HepG2 (cell line): Measurements from ENCODE around the gene CCNL1. TPM values are rescaled to one million over a fixed set of nuclear protein-coding genes. Genes with fewer than 3 reads are reported as not detected.

ENCODE experiments used
- ARID2 ChIP-seq: sonication (generic); formaldehyde crosslinking; IDR thresholded peaks from 2 replicates; pipeline ENCODE4 v1.8.1; 2022; ENCODE audit warnings: mild to moderate bottlenecking, missing genetic modification reagents, borderline replicate concordance
- CC2D1A ChIP-seq: sonication (generic); formaldehyde crosslinking; IDR thresholded peaks from 2 replicates; pipeline ENCODE4 v1.8.1; 2023; ENCODE audit warnings: mild to moderate bottlenecking, missing genetic modification reagents
- DPF2 ChIP-seq: sonication (generic); formaldehyde crosslinking; IDR thresholded peaks from 2 replicates; pipeline ENCODE4 v1.4.0; 2020; ENCODE audit warnings: mild to moderate bottlenecking, low read depth, missing genetic modification reagents, borderline replicate concordance
- HMG20A ChIP-seq: IDR thresholded peaks from 2 replicates; pipeline ENCODE4 v1.6.1; 2016; ENCODE audit warnings: borderline replicate concordance
- HMGA1 ChIP-seq: sonication (generic); formaldehyde crosslinking; conservative IDR thresholded peaks from 2 replicates; pipeline ENCODE4 v1.4.0; 2020; ENCODE audit warnings: missing genetic modification reagents
- KLF6 ChIP-seq: IDR thresholded peaks from 2 replicates; pipeline ENCODE4 v1.8.0; 2016; ENCODE audit warnings: missing biosample characterization, missing genetic modification reagents
- MEIS2 ChIP-seq: sonication (generic); formaldehyde crosslinking; IDR thresholded peaks from 2 replicates; pipeline ENCODE4 v1.9.0; 2021; ENCODE audit warnings: mild to moderate bottlenecking, missing genetic modification reagents
- PHF20 ChIP-seq: sonication (generic); formaldehyde crosslinking; IDR thresholded peaks from 2 replicates; pipeline ENCODE4 v1.5.0; 2020; ENCODE audit warnings: mild to moderate bottlenecking, missing genetic modification reagents
- POLR2A ChIP-seq, 2 experiments: IDR thresholded peaks; 2 replicates each; pipeline ENCODE4 v1.6.1; 2011; ENCODE audit warnings: low read depth in 2 of 2, low read length in 2 of 2, mild to moderate bottlenecking in 1 of 2, moderate library complexity in 1 of 2; ENCODE audit not compliant: insufficient read depth in 1 of 2
- RAD51 ChIP-seq: fragments of 450-650 bp; IDR thresholded peaks from 2 replicates; pipeline ENCODE4 v1.6.1; 2016; ENCODE audit warnings: borderline replicate concordance
- REST ChIP-seq, 2 experiments: IDR thresholded peaks; 2 replicates each; pipeline ENCODE4 v1.6.1; 2011 to 2012; ENCODE audit warnings: low read length in 2 of 2, borderline replicate concordance in 1 of 2, low read depth in 1 of 2, mild to moderate bottlenecking in 1 of 2, moderate library complexity in 1 of 2
- SMAD9 ChIP-seq: sonication (generic); formaldehyde crosslinking; IDR thresholded peaks from 2 replicates; pipeline ENCODE4 v1.5.1; 2020; ENCODE audit warnings: mild to moderate bottlenecking, missing genetic modification reagents
- SMC3 ChIP-seq: IDR thresholded peaks from 2 replicates; pipeline ENCODE4 v1.6.1; 2011; ENCODE audit warnings: low read length, improper control_type of control experiment
- SNAI1 ChIP-seq: sonication (generic); formaldehyde crosslinking; IDR thresholded peaks from 2 replicates; pipeline ENCODE4 v1.5.0; 2020; ENCODE audit warnings: mild to moderate bottlenecking, missing genetic modification reagents, borderline replicate concordance
- SNAPC4 ChIP-seq: sonication (generic); formaldehyde crosslinking; IDR thresholded peaks from 2 replicates; pipeline ENCODE4 v1.4.0; 2020; ENCODE audit warnings: mild to moderate bottlenecking, missing genetic modification reagents
- SNAPC5 ChIP-seq: sonication (generic); formaldehyde crosslinking; IDR thresholded peaks from 2 replicates; pipeline ENCODE4 v1.8.1; 2023; ENCODE audit warnings: mild to moderate bottlenecking, missing genetic modification reagents, borderline replicate concordance
- SNRNP70 ChIP-seq: fragments of 200-400 bp; formaldehyde crosslinking; IDR thresholded peaks from 2 replicates; pipeline ENCODE4 v1.6.1; 2017; ENCODE audit warnings: mild to moderate bottlenecking, low read depth, low read length, moderate library complexity
- SOX13 ChIP-seq, 3 experiments: fragments of 450-650 bp in 1 of 3; sonication (generic) in 1 of 3; formaldehyde crosslinking in 1 of 3; IDR thresholded peaks in 2 of 3; conservative IDR thresholded peaks in 1 of 3; 2 replicates each; pipeline versions ENCODE4 v1.5.0 to v1.6.1; 2016 to 2020; ENCODE audit warnings: antibody characterized with exemption in 1 of 3, mild to moderate bottlenecking in 1 of 3, missing compliant biosample characterization in 1 of 3, missing genetic modification reagents in 1 of 3, moderate library complexity in 1 of 3
- TEAD2 ChIP-seq: sonication (generic); formaldehyde crosslinking; IDR thresholded peaks from 2 replicates; pipeline ENCODE4 v1.9.0; 2021; ENCODE audit warnings: missing genetic modification reagents
- ZEB1 ChIP-seq: IDR thresholded peaks from 2 replicates; pipeline ENCODE4 v1.6.1; 2012; ENCODE audit warnings: mild to moderate bottlenecking, low read depth, inconsistent platforms; ENCODE audit not compliant: insufficient replicate concordance
- ZMYM4 ChIP-seq: sonication (generic); formaldehyde crosslinking; IDR thresholded peaks from 2 replicates; pipeline ENCODE4 v1.8.1; 2023; ENCODE audit warnings: mild to moderate bottlenecking, missing genetic modification reagents
- ZNF225 ChIP-seq: sonication (generic); formaldehyde crosslinking; IDR thresholded peaks from 2 replicates; pipeline ENCODE4 v1.4.0; 2020; ENCODE audit warnings: mild to moderate bottlenecking, missing genetic modification reagents
- ZSCAN12 ChIP-seq: sonication (generic); formaldehyde crosslinking; IDR thresholded peaks from 2 replicates; pipeline ENCODE4 v1.9.0; 2021; ENCODE audit warnings: mild to moderate bottlenecking, missing genetic modification reagents
- polyA plus RNA-seq, 8 experiments: library from polyadenylated mRNA; depleted of rRNA in 3 of 8; stranded (reverse) in 7 of 8; unstranded in 1 of 8; fragments of >200 nt; fragmentation: Illumina TruSeq in 4 of 8; extraction: Trizol in 4 of 8; gene quantifications; 2 replicates each; pipeline versions ENCODE4 v1.2.1 to v1.2.3, GENCODE V29; 2011 to 2016; ENCODE audit warnings: low read depth in 4 of 8, missing spikeins in 1 of 8, mixed read lengths in 1 of 8; ENCODE audit not compliant: insufficient read depth in 1 of 8
- total RNA-seq, 5 experiments: library from RNA; depleted of rRNA; stranded (reverse); fragments of >200 nt; fragmentation: Illumina TruSeq; extraction: Trizol; gene quantifications; 2 replicates each; pipeline ENCODE4 v1.2.3, GENCODE V29; 2016; ENCODE audit warnings: low read depth in 1 of 5

Gene CCNL1
- total and polyA plus RNA-seq, 2 of the 13 experiments (the other 11 are each of a cell fraction or from before 2014, with no cell fraction given): 151 to 303 TPM

DNA sequence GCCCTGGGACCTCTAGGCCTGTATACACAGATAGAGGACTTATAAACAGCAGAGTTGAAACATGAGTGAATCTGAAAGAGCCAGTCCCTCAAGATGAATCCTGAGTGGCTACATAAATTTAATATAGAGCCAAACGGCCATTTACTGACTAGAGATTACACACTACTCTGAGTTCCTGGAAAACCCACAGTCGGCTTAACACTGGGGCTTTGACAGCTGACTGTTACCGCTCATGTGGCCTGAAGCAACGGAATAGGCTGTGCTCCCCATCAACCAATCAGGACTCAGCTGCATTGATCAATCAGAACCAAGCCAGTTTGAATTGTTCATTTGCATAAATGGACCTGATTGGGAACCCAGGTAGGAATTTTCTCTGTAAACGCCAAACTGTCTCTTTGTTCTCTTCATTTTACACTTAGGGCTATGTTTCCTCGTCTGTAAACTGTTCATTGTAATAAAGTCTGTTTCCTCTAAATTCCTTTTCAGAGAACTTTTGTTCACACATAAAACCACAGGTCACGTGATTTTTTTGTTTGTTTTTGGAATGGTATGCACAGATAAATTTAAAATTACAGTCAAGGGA is 40.5 kb downstream of the CCNL1 start (continued):
- TF ChIP-seq REST (IDR thresholded peaks at IDR 0.05; ENCODE audit: borderline replicate concordance in 1 of 2, low read depth in 1 of 2, low read length in 2 of 2): no peak
- no peak for TF ChIP-seq SNAPC5
- TF ChIP-seq SOX13 (IDR thresholded peaks at IDR 0.05): no peak
- TF ChIP-seq SOX13 (CRISPR knock-in tag; conservative IDR thresholded peaks at IDR 0.05 in 1 of 2, IDR thresholded peaks at IDR 0.05 in 1 of 2): peak in 1 of 2 experiments; percentile 41; a peak in 1 of 4 replicates
- no peak for TF ChIP-seq TEAD2 (CRISPR knock-in tag)
- peak; percentile 53; the same call in 1 of the 2 replicates for TF ChIP-seq RAD51
- TF ChIP-seq KLF6 (CRISPR knock-in tag): no peak
- no peak for TF ChIP-seq SMC3
- TF ChIP-seq ZSCAN12 (CRISPR knock-in tag): no peak
- TF ChIP-seq SNAPC4: peak; percentile 60; the same call in 1 of the 2 replicates
- TF ChIP-seq SNAI1: no peak
- TF ChIP-seq SNRNP70: no peak
- TF ChIP-seq PHF20: no peak
- TF ChIP-seq MEIS2: no peak
- TF ChIP-seq POLR2A (IDR thresholded peaks at IDR 0.05; ENCODE audit: insufficient read depth in 1 of 2, low read depth in 2 of 2, low read length in 2 of 2): peak in 1 of 2 experiments; percentile 40; a peak in 1 of 4 replicates
- TF ChIP-seq ZNF225 (CRISPR knock-in tag): no peak
- TF ChIP-seq ZEB1: no peak
- TF ChIP-seq HMG20A (CRISPR knock-in tag): no peak
- peak; percentile 45; the same call in 1 of the 2 replicates for TF ChIP-seq ZMYM4 (CRISPR knock-in tag)
- no peak for TF ChIP-seq SMAD9 (CRISPR knock-in tag)
- TF ChIP-seq CC2D1A (CRISPR knock-in tag): no peak
- TF ChIP-seq DPF2 (CRISPR knock-in tag): no peak
- no peak for TF ChIP-seq HMGA1 (CRISPR knock-in tag)
- TF ChIP-seq ARID2: no peak
